Measurements from ENCODE around the gene F10. TPM values are rescaled to one million over a fixed set of nuclear protein-coding genes. Genes with fewer than 3 reads are reported as not detected.

F10 gene
- total RNA-seq, 1 experiment from 2014 or later = 0.18 TPM

GRCh38 chr13:113117335-113117872 is 5.2 kb upstream of the F10 start:
- in situ Hi-C loops (cut with HindIII; ENCODE audit: low pct_unique_long_range_greater_than_20kb, low sequenced_read_pairs) = no loop called here
- TF ChIP-seq SIN3A (IDR thresholded peaks at IDR 0.05; ENCODE audit: borderline replicate concordance, insufficient read depth, low read depth, low read length) (no peak), POLR2AphosphoS5 (IDR thresholded peaks at IDR 0.05; ENCODE audit: low read depth, low read length) (no peak), TCF7L2 (IDR thresholded peaks at IDR 0.05; ENCODE audit: low read depth, low read length) (no peak)
- TF ChIP-seq, protein P1, sequence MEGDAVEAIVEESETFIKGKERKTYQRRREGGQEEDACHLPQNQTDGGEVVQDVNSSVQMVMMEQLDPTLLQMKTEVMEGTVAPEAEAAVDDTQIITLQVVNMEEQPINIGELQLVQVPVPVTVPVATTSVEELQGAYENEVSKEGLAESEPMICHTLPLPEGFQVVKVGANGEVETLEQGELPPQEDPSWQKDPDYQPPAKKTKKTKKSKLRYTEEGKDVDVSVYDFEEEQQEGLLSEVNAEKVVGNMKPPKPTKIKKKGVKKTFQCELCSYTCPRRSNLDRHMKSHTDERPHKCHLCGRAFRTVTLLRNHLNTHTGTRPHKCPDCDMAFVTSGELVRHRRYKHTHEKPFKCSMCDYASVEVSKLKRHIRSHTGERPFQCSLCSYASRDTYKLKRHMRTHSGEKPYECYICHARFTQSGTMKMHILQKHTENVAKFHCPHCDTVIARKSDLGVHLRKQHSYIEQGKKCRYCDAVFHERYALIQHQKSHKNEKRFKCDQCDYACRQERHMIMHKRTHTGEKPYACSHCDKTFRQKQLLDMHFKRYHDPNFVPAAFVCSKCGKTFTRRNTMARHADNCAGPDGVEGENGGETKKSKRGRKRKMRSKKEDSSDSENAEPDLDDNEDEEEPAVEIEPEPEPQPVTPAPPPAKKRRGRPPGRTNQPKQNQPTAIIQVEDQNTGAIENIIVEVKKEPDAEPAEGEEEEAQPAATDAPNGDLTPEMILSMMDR (IDR thresholded peaks at IDR 0.05) = no peak
- TF ChIP-seq, protein P2, sequence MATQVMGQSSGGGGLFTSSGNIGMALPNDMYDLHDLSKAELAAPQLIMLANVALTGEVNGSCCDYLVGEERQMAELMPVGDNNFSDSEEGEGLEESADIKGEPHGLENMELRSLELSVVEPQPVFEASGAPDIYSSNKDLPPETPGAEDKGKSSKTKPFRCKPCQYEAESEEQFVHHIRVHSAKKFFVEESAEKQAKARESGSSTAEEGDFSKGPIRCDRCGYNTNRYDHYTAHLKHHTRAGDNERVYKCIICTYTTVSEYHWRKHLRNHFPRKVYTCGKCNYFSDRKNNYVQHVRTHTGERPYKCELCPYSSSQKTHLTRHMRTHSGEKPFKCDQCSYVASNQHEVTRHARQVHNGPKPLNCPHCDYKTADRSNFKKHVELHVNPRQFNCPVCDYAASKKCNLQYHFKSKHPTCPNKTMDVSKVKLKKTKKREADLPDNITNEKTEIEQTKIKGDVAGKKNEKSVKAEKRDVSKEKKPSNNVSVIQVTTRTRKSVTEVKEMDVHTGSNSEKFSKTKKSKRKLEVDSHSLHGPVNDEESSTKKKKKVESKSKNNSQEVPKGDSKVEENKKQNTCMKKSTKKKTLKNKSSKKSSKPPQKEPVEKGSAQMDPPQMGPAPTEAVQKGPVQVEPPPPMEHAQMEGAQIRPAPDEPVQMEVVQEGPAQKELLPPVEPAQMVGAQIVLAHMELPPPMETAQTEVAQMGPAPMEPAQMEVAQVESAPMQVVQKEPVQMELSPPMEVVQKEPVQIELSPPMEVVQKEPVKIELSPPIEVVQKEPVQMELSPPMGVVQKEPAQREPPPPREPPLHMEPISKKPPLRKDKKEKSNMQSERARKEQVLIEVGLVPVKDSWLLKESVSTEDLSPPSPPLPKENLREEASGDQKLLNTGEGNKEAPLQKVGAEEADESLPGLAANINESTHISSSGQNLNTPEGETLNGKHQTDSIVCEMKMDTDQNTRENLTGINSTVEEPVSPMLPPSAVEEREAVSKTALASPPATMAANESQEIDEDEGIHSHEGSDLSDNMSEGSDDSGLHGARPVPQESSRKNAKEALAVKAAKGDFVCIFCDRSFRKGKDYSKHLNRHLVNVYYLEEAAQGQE (IDR thresholded peaks at IDR 0.05; ENCODE audit: insufficient read depth in 1 of 2, low read depth in 2 of 2, low read length in 1 of 2) = no peak
- no peak overlapping the region for H3K4me3 ChIP-seq (ENCODE audit: low read depth in 2 of 2, low read length in 2 of 2)
- no peaks in the 10 kb centered on the region for H3K9me3 ChIP-seq (ENCODE audit: control insufficient read depth, insufficient read depth, low read depth, low read length)
- ATAC-seq = no peak
- ChIA-PET CTCF (no interaction called here), POLR2A (interaction anchor here (0.6 kb wide), 1 partner anchor 12 kb away, joined by 11 read pairs; no protein-coding TSS in a partner anchor)
- H3K27ac ChIP-seq (ENCODE audit: low read length) = no peak overlapping the region
- DNase-seq (ENCODE audit: low read depth, low spot score) = no peak
- BruUV-seq (replicated peaks) = no TSS peak
- intact Hi-C loops (cut with micrococcal nuclease; ENCODE audit: unreplicated experiment) = no loop called here
- H3K4me1 ChIP-seq (ENCODE audit: control insufficient read depth, insufficient read depth, low read length) = no peaks in the 10 kb centered on the region
- H3K36me3 ChIP-seq (ENCODE audit: control insufficient read depth, insufficient read depth, low read length) = no peaks in the 10 kb centered on the region
- no peaks in the 10 kb centered on the region for H3K27me3 ChIP-seq (ENCODE audit: control insufficient read depth, insufficient read depth, low read length)

- H3K4me1 ChIP-seq (ENCODE audit: control insufficient read depth, insufficient read depth, low read length) = no peaks in the 10 kb centered on the region
- POLR2A ChIA-PET = no interaction called here
- CTCF ChIA-PET = no interaction called here
- H3K9me3 ChIP-seq (ENCODE audit: control insufficient read depth, insufficient read depth, low read depth, low read length) = no peaks in the 10 kb centered on the region
- H3K27ac ChIP-seq (ENCODE audit: low read length) = no peak overlapping the region
- H3K27me3 ChIP-seq (ENCODE audit: control insufficient read depth, insufficient read depth, low read length) = no peaks in the 10 kb centered on the region
- no peaks in the 10 kb centered on the region for H3K36me3 ChIP-seq (ENCODE audit: control insufficient read depth, insufficient read depth, low read length)
- H3K4me3 ChIP-seq (ENCODE audit: low read depth in 2 of 2, low read length in 2 of 2) = no peak overlapping the region
- in situ Hi-C loops (cut with HindIII; ENCODE audit: low pct_unique_long_range_greater_than_20kb, low sequenced_read_pairs) (no loop called here), intact Hi-C loops (cut with micrococcal nuclease; ENCODE audit: unreplicated experiment) (no loop called here)
- no TSS peak for BruUV-seq (replicated peaks)
- ATAC-seq = no peak
- DNase-seq (ENCODE audit: low read depth, low spot score) = no peak
- TF ChIP-seq POLR2AphosphoS5 (IDR thresholded peaks at IDR 0.05; ENCODE audit: low read depth, low read length) (no peak), TCF7L2 (IDR thresholded peaks at IDR 0.05; ENCODE audit: low read depth, low read length) (no peak), SIN3A (IDR thresholded peaks at IDR 0.05; ENCODE audit: borderline replicate concordance, insufficient read depth, low read depth, low read length) (no peak)
- TF ChIP-seq, protein P2 (IDR thresholded peaks at IDR 0.05; ENCODE audit: insufficient read depth in 1 of 2, low read depth in 2 of 2, low read length in 1 of 2) = no peak
- TF ChIP-seq, protein P1 (IDR thresholded peaks at IDR 0.05) = no peak
These were observed 4.7 kb upstream of the F10 start for GRCh38 chr13:113117911-113118260.

Measured in Panc1 (cell line).